ENCODE measurements around the gene TRABD2B. TPM values are rescaled to one million over a fixed set of nuclear protein-coding genes. Genes with fewer than 3 reads are reported as not detected.

Gene TRABD2B
- total RNA-seq, 2 donors from 2014 or later: 1.1 to 2.1 TPM

DNA sequence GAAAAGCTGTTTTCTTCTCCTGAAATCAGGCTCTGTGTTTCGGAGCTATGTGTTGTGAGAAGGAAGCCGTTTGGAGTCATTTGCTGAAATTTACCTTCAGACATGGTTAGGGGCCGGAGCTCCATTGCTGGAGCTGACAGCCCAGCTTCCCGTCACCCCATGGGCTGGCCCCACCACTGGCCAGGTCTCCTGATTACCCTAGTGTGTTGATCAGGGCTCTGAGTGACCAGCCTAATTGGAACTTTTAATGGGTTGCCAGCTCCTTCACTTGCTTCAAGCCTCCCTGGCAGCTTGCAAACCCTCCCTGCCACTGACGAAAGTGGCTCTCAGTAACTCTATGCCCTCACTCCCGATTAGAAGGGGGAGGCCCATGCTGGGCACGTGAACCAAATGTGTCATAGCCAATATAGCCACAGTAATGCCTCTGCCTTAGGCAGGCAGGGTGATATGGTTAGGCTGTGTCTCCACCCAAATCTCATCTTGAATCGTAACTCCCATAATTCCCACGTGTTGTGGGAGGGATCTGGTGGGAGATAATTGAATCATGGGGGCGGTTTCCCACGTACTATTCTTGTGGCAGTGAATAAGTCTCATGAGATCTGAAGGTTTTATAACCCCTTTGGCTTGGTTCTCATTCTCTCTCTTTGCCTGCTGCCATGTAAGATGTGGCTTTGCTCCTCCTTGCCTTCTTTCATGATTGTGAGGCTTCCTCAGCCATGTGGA, 224.1 kb downstream of the TRABD2B start:
- TF ChIP-seq POLR2AphosphoS5 (IDR thresholded peaks at IDR 0.05) (no peak), POLR2A (IDR thresholded peaks at IDR 0.05) (no peak)
- TF ChIP-seq, protein P1, sequence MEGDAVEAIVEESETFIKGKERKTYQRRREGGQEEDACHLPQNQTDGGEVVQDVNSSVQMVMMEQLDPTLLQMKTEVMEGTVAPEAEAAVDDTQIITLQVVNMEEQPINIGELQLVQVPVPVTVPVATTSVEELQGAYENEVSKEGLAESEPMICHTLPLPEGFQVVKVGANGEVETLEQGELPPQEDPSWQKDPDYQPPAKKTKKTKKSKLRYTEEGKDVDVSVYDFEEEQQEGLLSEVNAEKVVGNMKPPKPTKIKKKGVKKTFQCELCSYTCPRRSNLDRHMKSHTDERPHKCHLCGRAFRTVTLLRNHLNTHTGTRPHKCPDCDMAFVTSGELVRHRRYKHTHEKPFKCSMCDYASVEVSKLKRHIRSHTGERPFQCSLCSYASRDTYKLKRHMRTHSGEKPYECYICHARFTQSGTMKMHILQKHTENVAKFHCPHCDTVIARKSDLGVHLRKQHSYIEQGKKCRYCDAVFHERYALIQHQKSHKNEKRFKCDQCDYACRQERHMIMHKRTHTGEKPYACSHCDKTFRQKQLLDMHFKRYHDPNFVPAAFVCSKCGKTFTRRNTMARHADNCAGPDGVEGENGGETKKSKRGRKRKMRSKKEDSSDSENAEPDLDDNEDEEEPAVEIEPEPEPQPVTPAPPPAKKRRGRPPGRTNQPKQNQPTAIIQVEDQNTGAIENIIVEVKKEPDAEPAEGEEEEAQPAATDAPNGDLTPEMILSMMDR (IDR thresholded peaks at IDR 0.05): no peak
- Histone ChIP-seq H3K4me1 (replicated peaks) (peaks cover 7% of the 10 kb centered on the region), H3K27me3 (replicated peaks; ENCODE audit: insufficient read depth) (no peaks in the 10 kb centered on the region), H3K4me3 (no peak overlapping the region), H3K9me3 (no peaks in the 10 kb centered on the region), H3K27ac (no peak overlapping the region), H3K36me3 (no peaks in the 10 kb centered on the region)
- intact Hi-C loops (cut with DNase I): no loop called here
- DNase-seq (ENCODE audit: low spot score): no peak
- 96% methylated on average over 11 of the region's 11 CpGs for WGBS

DNA sequence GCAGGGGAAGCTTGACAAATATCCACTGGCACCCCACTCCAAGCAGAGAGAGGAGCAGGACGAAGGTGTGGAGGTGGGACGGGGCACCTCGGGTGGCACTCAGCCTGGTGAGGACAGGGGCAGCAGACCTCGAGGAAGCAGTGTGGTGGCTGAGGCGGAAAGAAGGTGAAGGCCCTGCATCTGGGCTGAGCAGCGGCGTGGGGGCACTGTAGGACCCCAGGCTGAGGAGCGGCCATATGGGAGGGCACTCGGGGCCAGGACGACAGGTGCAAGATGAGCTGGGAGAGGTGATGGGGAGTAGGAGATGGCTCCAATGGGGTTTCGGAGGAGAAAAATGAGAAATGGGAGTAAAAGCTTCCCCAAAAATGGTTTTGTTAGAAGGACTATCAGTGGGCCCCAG, 224.9 kb downstream of the TRABD2B start:
- H3K27me3 ChIP-seq (replicated peaks; ENCODE audit: insufficient read depth): no peaks in the 10 kb centered on the region
- H3K9me3 ChIP-seq: no peaks in the 10 kb centered on the region
- no peak overlapping the region for H3K27ac ChIP-seq
- intact Hi-C loops (cut with DNase I): no loop called here
- 94% methylated on average over 11 of the region's 11 CpGs for WGBS
- no peak overlapping the region for H3K4me3 ChIP-seq
- no peaks in the 10 kb centered on the region for H3K36me3 ChIP-seq
- peaks cover 7% of the 10 kb centered on the region for H3K4me1 ChIP-seq (replicated peaks)
- TF ChIP-seq, protein P1 (IDR thresholded peaks at IDR 0.05): no peak
- TF ChIP-seq POLR2A (IDR thresholded peaks at IDR 0.05) (no peak), POLR2AphosphoS5 (IDR thresholded peaks at IDR 0.05) (no peak)
- DNase-seq (ENCODE audit: low spot score): no peak

DNA sequence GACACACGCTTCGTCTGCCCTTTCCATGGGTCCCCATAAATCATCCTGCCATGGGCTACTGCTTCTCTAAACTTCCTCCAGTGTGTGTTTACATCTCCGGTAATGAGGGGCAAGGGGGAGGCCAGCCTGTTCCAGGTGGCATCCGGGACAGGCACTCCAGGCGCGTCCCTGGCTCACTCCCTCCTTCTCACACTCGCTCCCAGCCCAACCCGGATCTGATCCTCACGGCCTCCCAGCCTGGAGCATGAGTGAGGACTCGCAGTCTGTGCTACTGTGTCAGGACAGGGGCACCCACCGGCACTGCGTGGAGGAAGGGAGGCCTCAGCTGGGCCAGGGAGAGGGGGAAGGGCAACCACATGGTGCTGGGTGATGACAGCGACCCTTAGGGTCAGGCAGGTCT, 225.4 kb downstream of the TRABD2B start:
- peak; percentile 28 for DNase-seq (ENCODE audit: low spot score)
- H3K4me1 ChIP-seq (replicated peaks): peaks cover 7% of the 10 kb centered on the region
- WGBS: 39% methylated on average over 13 of the region's 13 CpGs
- intact Hi-C loops (cut with DNase I): no loop called here
- no peak overlapping the region for H3K4me3 ChIP-seq
- no peaks in the 10 kb centered on the region for H3K9me3 ChIP-seq
- no peaks in the 10 kb centered on the region for H3K36me3 ChIP-seq
- H3K27me3 ChIP-seq (replicated peaks; ENCODE audit: insufficient read depth): no peaks in the 10 kb centered on the region
- H3K27ac ChIP-seq: no peak overlapping the region
- TF ChIP-seq POLR2A (IDR thresholded peaks at IDR 0.05) (no peak), POLR2AphosphoS5 (IDR thresholded peaks at IDR 0.05) (no peak)
- TF ChIP-seq, protein P1 (IDR thresholded peaks at IDR 0.05): no peak

DNA sequence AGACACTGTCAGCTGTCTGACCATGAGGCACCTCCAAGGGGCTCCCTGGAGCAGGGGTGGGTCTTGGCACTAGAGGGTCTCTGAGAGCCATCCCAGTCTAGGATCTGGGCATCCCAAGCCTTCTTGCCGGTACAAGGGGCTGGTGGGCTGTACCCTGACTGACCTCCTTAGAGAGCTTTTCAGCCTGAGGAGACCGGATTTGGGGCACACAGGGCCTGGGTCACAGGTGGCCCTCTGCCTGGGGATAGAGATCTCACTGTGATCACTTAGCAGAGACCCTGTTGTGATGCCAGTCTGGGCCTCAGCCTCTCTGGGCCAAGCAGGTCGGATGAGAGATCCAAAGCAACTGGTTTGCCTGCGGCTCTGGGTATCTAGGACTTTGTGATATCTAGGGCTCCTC, 227.2 kb downstream of the TRABD2B start:
- intact Hi-C loops (cut with DNase I): no loop called here
- Histone ChIP-seq H3K27ac (no peak overlapping the region), H3K4me1 (replicated peaks) (peaks cover 7% of the 10 kb centered on the region), H3K27me3 (replicated peaks; ENCODE audit: insufficient read depth) (no peaks in the 10 kb centered on the region), H3K36me3 (no peaks in the 10 kb centered on the region), H3K4me3 (no peak overlapping the region), H3K9me3 (no peaks in the 10 kb centered on the region)
- TF ChIP-seq POLR2A (IDR thresholded peaks at IDR 0.05) (no peak), POLR2AphosphoS5 (IDR thresholded peaks at IDR 0.05) (no peak)
- TF ChIP-seq, protein P1 (IDR thresholded peaks at IDR 0.05): no peak
- DNase-seq (ENCODE audit: low spot score): no peak
- 90% methylated on average over 4 of the region's 4 CpGs for WGBS

DNA sequence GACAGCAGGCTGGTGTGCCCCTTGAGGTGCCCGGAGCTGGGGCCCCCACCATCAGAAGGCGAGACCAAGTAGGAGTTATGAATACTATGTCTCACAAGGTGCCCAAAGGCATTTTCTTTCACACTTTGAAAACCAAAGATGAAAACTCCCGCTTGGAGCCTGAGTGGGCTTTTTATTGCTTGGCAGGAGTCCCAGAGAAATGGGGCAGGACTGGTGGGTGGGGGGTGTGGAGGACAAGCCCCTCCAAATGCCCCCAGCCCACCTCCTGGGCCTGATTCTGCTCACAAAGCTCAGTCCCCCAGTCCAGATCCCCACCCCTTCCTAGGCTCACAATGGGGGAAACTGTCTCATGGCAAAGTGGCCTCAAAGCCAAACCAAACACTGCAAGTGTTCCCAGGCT, 227.9 kb downstream of the TRABD2B start:
- 48% methylated on average over 3 of the region's 3 CpGs for WGBS
- Histone ChIP-seq H3K27me3 (replicated peaks; ENCODE audit: insufficient read depth) (no peaks in the 10 kb centered on the region), H3K4me3 (no peak overlapping the region), H3K4me1 (replicated peaks) (peaks cover 7% of the 10 kb centered on the region), H3K36me3 (no peaks in the 10 kb centered on the region), H3K27ac (no peak overlapping the region), H3K9me3 (no peaks in the 10 kb centered on the region)
- TF ChIP-seq, protein P1 (IDR thresholded peaks at IDR 0.05): no peak
- no peak for TF ChIP-seq POLR2A (IDR thresholded peaks at IDR 0.05)
- TF ChIP-seq POLR2AphosphoS5 (IDR thresholded peaks at IDR 0.05): no peak
- intact Hi-C loops (cut with DNase I): no loop called here
- DNase-seq (ENCODE audit: low spot score): no peak

All from prostate gland (tissue), 2 donors.